ENCODE results near the gene ANKRD1.

DNA sequence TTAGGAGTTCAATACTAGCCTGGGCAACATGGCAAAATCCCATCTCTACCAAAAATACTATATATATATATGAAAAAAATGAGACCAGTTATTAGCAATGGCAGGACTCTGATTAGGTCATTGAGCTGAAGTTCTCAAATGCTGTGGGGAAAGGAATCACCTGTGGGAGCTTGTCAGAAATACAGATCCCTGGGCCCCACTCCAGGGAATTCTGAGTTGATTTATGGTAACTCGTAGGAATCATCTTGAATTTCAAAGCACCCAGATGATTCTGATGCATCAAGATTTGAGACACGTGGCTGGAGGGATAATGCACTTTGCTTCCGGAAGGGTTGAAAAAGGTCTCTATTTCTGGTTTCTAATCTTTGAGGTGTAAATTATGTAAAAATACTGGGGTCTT, 1.0 kb upstream of the ANKRD1 start:
- TF ChIP-seq, protein P1, sequence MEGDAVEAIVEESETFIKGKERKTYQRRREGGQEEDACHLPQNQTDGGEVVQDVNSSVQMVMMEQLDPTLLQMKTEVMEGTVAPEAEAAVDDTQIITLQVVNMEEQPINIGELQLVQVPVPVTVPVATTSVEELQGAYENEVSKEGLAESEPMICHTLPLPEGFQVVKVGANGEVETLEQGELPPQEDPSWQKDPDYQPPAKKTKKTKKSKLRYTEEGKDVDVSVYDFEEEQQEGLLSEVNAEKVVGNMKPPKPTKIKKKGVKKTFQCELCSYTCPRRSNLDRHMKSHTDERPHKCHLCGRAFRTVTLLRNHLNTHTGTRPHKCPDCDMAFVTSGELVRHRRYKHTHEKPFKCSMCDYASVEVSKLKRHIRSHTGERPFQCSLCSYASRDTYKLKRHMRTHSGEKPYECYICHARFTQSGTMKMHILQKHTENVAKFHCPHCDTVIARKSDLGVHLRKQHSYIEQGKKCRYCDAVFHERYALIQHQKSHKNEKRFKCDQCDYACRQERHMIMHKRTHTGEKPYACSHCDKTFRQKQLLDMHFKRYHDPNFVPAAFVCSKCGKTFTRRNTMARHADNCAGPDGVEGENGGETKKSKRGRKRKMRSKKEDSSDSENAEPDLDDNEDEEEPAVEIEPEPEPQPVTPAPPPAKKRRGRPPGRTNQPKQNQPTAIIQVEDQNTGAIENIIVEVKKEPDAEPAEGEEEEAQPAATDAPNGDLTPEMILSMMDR (IDR thresholded peaks at IDR 0.05; ENCODE audit: borderline replicate concordance, extremely low read depth, low read length, poor library complexity, severe bottlenecking): no peak
- no peak for TF ChIP-seq EZH2 (IDR thresholded peaks at IDR 0.05; ENCODE audit: borderline replicate concordance, low read depth, low read length, severe bottlenecking)
